C4-2B (cell line): ENCODE measurements around the gene HSDL1.

Experiments used
- H3K27ac ChIP-seq: fragments of 450-650 bp; 2 replicates; pipeline ENCODE4 v1.5.1; 2017
- ZFX ChIP-seq: fragments of 450-650 bp; IDR thresholded peaks from 2 replicates; pipeline ENCODE4 v1.6.1; 2017
- TF ChIP-seq, protein P1 (sequence below): fragments of 450-650 bp; conservative IDR thresholded peaks from 2 replicates; pipeline ENCODE4 v1.5.1; 2017; ENCODE audit warnings: mild to moderate bottlenecking

Gene HSDL1

DNA sequence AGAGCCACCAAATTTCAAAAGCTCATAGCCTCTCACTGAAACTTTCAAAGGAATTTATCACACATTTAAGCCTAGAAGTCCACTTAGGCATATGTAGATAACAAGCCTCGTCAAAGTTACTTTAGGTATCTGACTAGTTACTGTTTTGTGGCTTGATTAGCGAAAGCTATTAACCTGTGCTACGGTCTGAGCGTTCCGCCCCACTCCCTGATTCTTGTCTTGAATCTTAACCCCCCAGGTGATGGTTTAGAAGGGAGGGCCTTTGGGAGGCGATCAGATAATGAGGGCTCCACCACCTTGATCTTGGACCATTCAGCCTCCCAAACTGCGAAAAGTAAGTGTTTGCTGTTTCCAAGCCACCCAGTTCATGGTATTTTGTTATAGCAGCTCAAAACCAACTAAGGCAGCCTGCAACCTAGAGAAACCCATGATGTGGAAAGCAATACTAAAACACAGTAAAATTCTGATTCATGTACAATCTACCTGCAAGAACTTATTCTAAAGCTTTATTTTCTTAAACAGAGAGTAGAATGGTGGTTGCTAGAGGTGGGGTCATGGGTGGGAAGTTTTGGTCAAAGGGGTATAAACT lies 7.1 kb downstream of the HSDL1 start:
- TF ChIP-seq, protein P1, sequence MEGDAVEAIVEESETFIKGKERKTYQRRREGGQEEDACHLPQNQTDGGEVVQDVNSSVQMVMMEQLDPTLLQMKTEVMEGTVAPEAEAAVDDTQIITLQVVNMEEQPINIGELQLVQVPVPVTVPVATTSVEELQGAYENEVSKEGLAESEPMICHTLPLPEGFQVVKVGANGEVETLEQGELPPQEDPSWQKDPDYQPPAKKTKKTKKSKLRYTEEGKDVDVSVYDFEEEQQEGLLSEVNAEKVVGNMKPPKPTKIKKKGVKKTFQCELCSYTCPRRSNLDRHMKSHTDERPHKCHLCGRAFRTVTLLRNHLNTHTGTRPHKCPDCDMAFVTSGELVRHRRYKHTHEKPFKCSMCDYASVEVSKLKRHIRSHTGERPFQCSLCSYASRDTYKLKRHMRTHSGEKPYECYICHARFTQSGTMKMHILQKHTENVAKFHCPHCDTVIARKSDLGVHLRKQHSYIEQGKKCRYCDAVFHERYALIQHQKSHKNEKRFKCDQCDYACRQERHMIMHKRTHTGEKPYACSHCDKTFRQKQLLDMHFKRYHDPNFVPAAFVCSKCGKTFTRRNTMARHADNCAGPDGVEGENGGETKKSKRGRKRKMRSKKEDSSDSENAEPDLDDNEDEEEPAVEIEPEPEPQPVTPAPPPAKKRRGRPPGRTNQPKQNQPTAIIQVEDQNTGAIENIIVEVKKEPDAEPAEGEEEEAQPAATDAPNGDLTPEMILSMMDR: no peak
- no peak for TF ChIP-seq ZFX
- H3K27ac ChIP-seq: no peak overlapping the region

DNA sequence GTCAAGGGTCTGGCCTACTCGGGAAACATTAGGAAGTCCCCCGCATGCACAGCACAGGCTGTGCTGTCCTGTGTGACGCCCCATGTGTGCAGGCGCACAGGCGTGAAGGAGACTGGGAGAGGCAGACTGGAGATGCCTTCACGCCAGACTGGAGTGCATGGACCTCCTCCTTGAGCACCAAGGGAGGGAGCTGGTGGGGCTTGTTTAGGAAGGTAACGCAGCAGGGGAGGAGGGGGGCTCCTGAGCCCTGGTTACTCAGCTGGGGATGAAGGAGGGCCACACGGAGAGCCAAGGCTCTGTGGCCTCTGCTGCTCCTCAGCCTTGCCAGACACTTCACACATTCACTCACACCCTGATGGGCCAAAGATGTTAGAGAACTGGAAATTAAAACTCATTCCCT lies 7.7 kb downstream of the HSDL1 start:
- H3K27ac ChIP-seq: no peak overlapping the region
- TF ChIP-seq ZFX: no peak
- TF ChIP-seq, protein P1: no peak

DNA sequence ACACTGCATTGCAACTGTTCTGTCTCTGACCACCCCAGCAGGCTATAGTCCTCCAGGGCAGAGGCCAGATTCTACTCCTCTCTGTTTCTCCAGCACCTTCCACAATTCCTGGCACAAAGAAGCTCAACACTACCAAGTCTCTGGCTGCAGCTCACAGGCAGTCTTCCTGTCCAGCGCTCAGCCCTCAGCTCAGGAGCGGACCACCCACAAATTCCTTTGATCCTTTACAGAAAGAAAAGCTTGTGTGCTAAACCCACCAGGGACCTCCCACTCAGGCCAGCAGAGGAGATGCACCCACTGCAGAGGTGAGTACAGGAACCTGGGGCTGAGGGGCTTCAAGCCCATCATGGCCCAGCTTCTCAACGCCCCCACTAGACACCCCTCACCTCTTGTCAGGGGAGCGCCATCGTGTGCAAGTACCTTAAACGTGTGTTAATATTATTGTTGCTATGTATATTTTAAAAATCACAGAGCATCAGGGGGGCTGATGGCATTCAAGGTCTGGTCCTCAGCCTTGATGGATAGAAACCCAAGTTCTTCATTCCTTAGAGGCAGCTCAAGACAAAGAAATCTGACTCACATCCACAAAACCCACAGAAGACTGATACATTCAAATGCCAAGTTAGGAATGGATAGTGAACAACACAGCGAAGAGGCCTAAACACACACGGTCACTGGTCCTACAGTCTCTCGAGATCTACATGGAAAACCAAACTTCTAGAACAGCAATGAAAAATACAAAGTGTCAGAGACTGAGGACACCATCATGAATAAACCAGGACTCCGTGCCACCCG lies 8.4 kb downstream of the HSDL1 start:
- TF ChIP-seq, protein P1: no peak
- no peak for TF ChIP-seq ZFX
- no peak overlapping the region for H3K27ac ChIP-seq

GRCh38 chr16:84132527-84133285 lies 12.3 kb downstream of the HSDL1 start:
- no peak overlapping the region for H3K27ac ChIP-seq
- no peak for TF ChIP-seq ZFX
- TF ChIP-seq, protein P1: no peak

DNA sequence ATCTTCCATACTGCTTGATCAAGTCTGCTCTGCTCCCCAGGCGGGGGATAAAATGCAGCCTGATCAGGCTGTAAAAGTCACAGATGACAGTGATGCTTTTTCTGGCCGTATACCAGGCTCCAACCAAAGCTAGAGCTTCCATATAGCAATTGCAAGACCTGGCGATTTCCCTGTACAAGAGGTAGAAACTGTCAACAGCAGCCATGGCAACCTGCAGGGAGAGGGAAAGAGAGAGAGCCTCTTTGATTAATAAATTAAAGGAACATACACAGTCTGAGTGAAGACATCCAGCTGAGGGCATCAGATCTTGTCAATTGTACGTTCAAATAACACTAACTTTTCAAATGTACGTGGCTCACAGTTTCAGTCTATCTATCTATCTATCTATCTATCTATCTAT lies 13.9 kb downstream of the HSDL1 start:
- no peak overlapping the region for H3K27ac ChIP-seq
- TF ChIP-seq ZFX: no peak
- TF ChIP-seq, protein P1: no peak

DNA sequence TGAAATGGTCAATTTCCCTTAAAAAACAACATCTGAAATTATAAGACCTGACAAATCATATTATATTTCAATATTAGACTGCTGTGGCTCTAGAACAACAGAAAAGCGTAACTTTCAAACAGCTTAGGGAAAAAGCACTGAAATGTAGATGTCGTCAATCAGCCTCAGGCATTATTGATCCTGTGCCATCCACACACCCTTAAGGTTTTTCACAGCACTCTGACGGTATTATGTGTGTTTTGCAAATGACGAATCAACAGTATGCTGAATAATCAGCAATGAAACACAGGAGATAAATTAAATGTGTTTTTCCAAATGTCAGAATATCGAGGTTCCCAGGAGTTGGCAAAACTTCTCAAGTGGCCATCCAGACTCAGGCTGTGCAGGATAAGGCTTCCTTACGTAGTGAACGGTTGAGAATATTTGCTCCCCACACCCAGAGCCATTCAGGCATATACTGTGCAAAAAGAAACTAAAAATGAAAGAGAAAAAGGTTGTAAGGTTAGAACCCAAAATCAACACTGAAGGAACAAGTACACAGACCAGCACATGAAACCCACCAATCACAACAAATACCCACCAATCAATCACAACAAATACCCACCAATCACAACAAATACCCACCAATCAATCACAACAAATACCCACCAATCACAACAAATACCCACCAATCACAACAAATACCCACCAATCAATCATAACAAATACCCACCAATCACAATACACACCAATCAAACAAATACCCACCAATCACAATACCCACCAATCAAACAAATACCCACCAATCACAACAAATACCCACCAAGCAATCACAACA lies 20.5 kb downstream of the HSDL1 start:
- no peak overlapping the region for H3K27ac ChIP-seq
- TF ChIP-seq ZFX: no peak
- TF ChIP-seq, protein P1: no peak
